Breast epithelium (tissue), 3 donors: ENCODE measurements around the gene DNAAF2.
"Not testable (repeated sequence)": the region's sequence is repeated elsewhere in the genome, so short reads cannot be mapped to it uniquely, and the experiment has no call there.

ENCODE experiments used
- POLR2A ChIP-seq: fragments of 450-650 bp; IDR thresholded peaks from one replicate; pipeline ENCODE4 v1.6.1; 2016; ENCODE audit warnings: antibody characterized with exemption, mild to moderate bottlenecking, moderate library complexity
- POLR2AphosphoS5 ChIP-seq, 3 donors: sonication (generic); formaldehyde crosslinking; IDR thresholded peaks; one replicate each; pipeline ENCODE4 v1.6.1; 2017; ENCODE audit warnings: antibody characterized with exemption in 3 of 3
- TF ChIP-seq, protein P1 (sequence below), 3 donors: fragments of 450-650 bp; IDR thresholded peaks; one replicate each; pipeline ENCODE4 v1.5.1; 2016 to 2017; ENCODE audit warnings: antibody characterized with exemption in 3 of 3, mild to moderate bottlenecking in 3 of 3, moderate library complexity in 3 of 3

DNA sequence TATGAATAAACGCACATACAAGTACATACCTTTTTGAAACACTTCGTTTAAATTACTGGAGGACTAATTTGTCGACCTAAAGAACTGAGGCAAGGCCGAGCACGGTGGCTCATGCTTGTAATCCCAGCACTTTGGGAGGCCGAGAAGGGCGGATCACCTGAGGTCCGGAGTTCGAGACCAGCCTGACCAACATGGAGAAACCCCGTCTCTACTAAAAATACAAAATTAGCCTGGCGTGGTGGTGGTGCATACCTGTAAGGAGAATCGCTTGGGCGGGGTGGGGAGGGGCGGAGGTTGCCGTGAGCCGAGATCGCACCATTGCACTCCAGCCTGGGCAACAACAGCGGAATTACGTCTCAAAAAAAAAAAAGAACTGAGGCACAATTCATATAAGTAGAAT lies 15.8 kb downstream of the DNAAF2 start:
- TF ChIP-seq, protein P1, sequence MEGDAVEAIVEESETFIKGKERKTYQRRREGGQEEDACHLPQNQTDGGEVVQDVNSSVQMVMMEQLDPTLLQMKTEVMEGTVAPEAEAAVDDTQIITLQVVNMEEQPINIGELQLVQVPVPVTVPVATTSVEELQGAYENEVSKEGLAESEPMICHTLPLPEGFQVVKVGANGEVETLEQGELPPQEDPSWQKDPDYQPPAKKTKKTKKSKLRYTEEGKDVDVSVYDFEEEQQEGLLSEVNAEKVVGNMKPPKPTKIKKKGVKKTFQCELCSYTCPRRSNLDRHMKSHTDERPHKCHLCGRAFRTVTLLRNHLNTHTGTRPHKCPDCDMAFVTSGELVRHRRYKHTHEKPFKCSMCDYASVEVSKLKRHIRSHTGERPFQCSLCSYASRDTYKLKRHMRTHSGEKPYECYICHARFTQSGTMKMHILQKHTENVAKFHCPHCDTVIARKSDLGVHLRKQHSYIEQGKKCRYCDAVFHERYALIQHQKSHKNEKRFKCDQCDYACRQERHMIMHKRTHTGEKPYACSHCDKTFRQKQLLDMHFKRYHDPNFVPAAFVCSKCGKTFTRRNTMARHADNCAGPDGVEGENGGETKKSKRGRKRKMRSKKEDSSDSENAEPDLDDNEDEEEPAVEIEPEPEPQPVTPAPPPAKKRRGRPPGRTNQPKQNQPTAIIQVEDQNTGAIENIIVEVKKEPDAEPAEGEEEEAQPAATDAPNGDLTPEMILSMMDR (IDR thresholded peaks at IDR 0.05) = not testable (repeated sequence)
- TF ChIP-seq POLR2A; POLR2AphosphoS5 (IDR thresholded peaks at IDR 0.05): not testable (repeated sequence)
